Measurements from ENCODE around the gene EEF2K. TPM values are rescaled to one million over a fixed set of nuclear protein-coding genes. Genes with fewer than 3 reads are reported as not detected.
A peak's percentile ranks its signal among the peaks of the same experiment; 100 is the strongest.

EEF2K gene
- total RNA-seq, 1 donor from 2014 or later = 19.3 TPM

DNA sequence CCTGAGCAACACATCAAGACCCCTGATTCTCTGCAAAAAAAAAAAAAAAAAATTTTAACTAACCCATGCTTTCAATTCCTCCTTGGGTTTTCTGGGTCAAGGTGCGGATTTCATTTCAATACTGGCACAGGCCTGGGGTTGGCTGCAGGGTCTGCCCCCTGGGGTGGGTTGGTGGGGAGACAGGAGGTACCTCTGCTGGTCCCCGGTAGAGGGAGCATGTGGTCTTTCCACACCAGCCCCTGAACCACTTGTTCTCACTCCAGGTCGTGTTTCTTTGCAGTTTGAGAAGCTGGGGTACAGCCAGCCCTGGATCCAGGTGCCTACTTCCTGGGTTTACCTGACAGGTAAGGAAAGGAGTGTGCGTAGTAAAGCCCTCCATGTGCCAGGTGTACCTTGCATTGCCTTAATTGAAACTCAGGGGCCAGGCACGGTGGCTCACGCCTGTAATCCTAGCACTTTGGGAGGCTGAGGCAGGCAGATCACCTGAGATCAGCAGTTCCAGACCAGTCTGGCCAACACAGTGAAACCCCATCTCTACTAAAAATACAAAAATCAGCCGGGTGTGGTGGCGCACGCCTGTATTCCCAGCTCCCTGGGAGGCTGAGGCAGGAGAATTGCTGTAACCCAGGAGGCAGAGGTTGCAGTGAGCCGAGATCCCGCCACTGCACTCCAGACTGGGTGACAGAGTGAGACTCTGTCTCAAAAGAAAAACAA is 22.0 kb upstream of the EEF2K start:
- Mint-ChIP-seq H3K36me3 (ENCODE audit: low read depth, unreplicated experiment) (no peaks in the 10 kb centered on the region), H3K4me3 (ENCODE audit: unreplicated experiment) (no peak overlapping the region), H3K4me1 (ENCODE audit: unreplicated experiment) (peaks cover 10% of the 10 kb centered on the region), H3K27ac (ENCODE audit: unreplicated experiment) (no peak overlapping the region), H3K9me3 (ENCODE audit: unreplicated experiment) (no peaks in the 10 kb centered on the region), H3K27me3 (ENCODE audit: unreplicated experiment) (peaks cover 4% of the 10 kb centered on the region)
- no peak for DNase-seq (ENCODE audit: low spot score)
- TF ChIP-seq, protein P1, sequence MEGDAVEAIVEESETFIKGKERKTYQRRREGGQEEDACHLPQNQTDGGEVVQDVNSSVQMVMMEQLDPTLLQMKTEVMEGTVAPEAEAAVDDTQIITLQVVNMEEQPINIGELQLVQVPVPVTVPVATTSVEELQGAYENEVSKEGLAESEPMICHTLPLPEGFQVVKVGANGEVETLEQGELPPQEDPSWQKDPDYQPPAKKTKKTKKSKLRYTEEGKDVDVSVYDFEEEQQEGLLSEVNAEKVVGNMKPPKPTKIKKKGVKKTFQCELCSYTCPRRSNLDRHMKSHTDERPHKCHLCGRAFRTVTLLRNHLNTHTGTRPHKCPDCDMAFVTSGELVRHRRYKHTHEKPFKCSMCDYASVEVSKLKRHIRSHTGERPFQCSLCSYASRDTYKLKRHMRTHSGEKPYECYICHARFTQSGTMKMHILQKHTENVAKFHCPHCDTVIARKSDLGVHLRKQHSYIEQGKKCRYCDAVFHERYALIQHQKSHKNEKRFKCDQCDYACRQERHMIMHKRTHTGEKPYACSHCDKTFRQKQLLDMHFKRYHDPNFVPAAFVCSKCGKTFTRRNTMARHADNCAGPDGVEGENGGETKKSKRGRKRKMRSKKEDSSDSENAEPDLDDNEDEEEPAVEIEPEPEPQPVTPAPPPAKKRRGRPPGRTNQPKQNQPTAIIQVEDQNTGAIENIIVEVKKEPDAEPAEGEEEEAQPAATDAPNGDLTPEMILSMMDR (IDR thresholded peaks at IDR 0.05; ENCODE audit: unreplicated experiment) = no peak

DNA sequence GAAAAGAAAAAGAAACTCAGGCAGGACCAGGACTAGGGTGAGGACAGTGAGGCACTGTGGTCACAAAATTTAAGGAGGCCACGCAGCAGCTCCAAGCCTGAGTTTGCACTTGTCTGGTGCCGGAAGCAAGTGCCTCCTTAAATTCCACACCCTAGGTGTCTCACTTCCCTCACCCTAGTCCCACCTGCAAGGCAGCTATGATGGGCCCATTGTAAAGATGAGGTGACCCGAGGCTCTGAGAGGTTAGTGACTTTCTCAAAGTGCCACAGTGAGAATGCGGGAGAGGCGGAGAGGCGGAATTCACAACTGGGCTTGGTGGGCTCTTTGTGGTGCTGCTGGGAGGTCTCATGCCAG is 21.5 kb upstream of the EEF2K start:
- no peak for DNase-seq (ENCODE audit: low spot score)
- Mint-ChIP-seq H3K36me3 (ENCODE audit: low read depth, unreplicated experiment) (no peaks in the 10 kb centered on the region), H3K9me3 (ENCODE audit: unreplicated experiment) (no peaks in the 10 kb centered on the region), H3K4me3 (ENCODE audit: unreplicated experiment) (no peak overlapping the region), H3K4me1 (ENCODE audit: unreplicated experiment) (peaks cover 15% of the 10 kb centered on the region), H3K27ac (ENCODE audit: unreplicated experiment) (no peak overlapping the region), H3K27me3 (ENCODE audit: unreplicated experiment) (peaks cover 8% of the 10 kb centered on the region)
- TF ChIP-seq, protein P1 (IDR thresholded peaks at IDR 0.05; ENCODE audit: unreplicated experiment) = no peak

DNA sequence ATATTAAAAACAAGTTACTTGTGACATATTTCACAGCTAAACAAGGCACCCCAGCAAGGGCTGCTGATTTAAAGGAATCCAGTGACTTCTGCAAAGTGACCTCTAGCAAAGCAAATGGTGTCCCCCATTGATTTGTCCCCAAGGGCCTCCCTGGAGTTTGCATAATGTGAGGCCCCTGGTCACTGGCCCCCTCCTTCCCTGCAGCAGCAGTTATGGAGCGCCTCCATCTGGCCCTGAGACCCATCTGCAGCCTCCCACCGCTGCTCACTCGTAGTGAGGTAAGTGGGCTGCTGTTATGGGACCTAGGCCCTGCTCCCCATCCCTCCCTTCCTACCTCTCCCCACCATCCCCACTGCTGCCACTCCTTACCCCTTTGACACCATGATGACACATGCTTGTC is 19.6 kb upstream of the EEF2K start:
- Mint-ChIP-seq H3K9me3 (ENCODE audit: unreplicated experiment) (no peaks in the 10 kb centered on the region), H3K27ac (ENCODE audit: unreplicated experiment) (no peak overlapping the region), H3K4me3 (ENCODE audit: unreplicated experiment) (no peak overlapping the region), H3K4me1 (ENCODE audit: unreplicated experiment) (peaks cover 20% of the 10 kb centered on the region), H3K36me3 (ENCODE audit: low read depth, unreplicated experiment) (no peaks in the 10 kb centered on the region), H3K27me3 (ENCODE audit: unreplicated experiment) (peaks cover 16% of the 10 kb centered on the region)
- no peak for DNase-seq (ENCODE audit: low spot score)
- TF ChIP-seq, protein P1 (IDR thresholded peaks at IDR 0.05; ENCODE audit: unreplicated experiment) = no peak

DNA sequence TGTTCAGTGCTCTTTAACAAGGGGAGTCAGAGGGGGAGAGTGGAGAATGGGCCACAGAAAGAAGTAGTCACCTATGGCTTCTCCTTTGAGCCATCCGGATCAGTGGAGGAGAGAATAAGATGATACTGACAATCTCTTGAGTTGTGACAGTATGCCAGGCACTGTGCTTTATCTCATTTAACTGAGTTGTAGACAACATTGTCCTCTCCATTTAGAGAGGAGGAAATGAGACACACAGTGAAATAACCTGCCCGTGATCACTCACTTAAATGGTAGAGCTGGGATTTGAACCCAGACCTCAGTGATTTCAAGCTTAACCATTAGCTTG is 17.8 kb upstream of the EEF2K start:
- Mint-ChIP-seq H3K36me3 (ENCODE audit: low read depth, unreplicated experiment) (no peaks in the 10 kb centered on the region), H3K9me3 (ENCODE audit: unreplicated experiment) (no peaks in the 10 kb centered on the region), H3K4me3 (ENCODE audit: unreplicated experiment) (peak overlapping the region; percentile 45), H3K27me3 (ENCODE audit: unreplicated experiment) (peaks cover 17% of the 10 kb centered on the region), H3K27ac (ENCODE audit: unreplicated experiment) (peak overlapping the region; percentile 34), H3K4me1 (ENCODE audit: unreplicated experiment) (peaks cover 29% of the 10 kb centered on the region)
- TF ChIP-seq, protein P1 (IDR thresholded peaks at IDR 0.05; ENCODE audit: unreplicated experiment) = no peak
- no peak for DNase-seq (ENCODE audit: low spot score)

DNA sequence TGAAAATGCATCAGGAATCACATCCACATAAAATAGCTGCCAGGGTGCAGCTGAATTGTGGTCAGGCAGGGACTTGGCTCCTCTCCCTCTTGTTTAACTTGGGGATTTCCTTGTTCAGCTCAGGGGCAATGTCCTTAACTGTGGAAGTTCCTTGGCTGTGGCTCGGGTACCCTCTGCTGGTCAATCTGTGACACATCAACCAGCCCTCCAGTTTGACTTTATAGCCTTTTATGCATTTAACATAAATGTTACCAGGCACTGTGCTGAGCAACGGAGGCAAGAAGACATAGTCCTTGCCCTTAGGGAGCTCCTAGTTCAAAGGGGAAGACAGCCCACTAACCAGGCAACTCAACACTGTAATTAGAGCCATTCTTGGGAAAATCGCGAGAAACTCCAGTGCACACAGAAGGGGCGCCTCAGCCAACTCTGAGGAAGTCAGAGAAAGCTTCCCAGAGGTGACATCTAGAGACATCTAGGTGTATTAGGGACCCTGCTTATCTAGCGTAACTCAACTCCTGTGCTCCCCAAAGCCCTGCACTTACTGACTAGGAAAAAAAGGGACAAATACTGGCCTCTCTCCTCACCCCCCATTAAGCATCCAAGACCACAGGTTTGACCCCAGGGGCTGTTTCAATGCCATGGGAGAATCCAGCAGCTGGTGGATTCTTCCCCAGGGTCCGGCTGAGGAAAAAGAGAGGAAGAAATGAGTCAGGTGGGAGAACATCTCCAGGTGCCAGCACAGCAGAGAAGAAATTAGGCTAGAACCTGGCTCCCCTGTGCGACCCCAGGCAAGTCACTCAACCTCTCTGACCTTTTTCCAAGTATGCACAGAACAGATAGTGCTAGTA is 17.3 kb upstream of the EEF2K start:
- Mint-ChIP-seq H3K4me1 (ENCODE audit: unreplicated experiment) (peaks cover 35% of the 10 kb centered on the region), H3K27me3 (ENCODE audit: unreplicated experiment) (peaks cover 20% of the 10 kb centered on the region), H3K27ac (ENCODE audit: unreplicated experiment) (peak overlapping the region; percentile 96), H3K4me3 (ENCODE audit: unreplicated experiment) (peak overlapping the region; percentile 91), H3K9me3 (ENCODE audit: unreplicated experiment) (no peaks in the 10 kb centered on the region), H3K36me3 (ENCODE audit: low read depth, unreplicated experiment) (peaks cover 2% of the 10 kb centered on the region)
- TF ChIP-seq, protein P1 (IDR thresholded peaks at IDR 0.05; ENCODE audit: unreplicated experiment) = peak; percentile 66
- DNase-seq (ENCODE audit: low spot score) = peak; percentile 59

All from endothelial cell (in vitro differentiated cells).